DMS114 treated with DMSO at 0.1 percent for 48 hours (cell line): ENCODE results near the gene MOB4.
"Not testable (repeated sequence)": the region's sequence is repeated elsewhere in the genome, so short reads cannot be mapped to it uniquely, and the experiment has no call there.

Experiments
- DNase-seq: peaks from one replicate; lab custom pipeline; 2025; ENCODE audit not compliant: unreplicated experiment; lab: John Stamatoyannopoulos, UW

Gene MOB4

DNA sequence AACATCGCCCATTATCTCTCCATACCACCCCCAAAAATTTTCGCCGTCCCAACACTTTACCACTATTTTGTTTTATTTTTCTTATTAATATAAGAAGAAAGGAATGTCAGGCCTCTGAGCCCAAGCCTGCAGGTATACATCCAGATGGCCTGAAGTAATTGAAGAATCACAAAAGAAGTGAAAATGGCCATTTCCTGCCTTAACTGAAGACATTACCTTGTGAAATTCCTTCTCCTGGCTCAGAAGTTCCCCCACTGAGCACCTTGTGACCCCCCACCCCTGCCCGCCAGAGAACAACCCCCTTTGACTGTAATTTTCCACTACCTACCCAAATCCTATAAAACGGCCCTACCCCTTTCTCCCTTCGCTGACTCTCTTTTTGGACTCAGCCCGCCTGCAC, 71.4 kb downstream of the MOB4 start:
- DNase-seq, result not testable (repeated sequence)

DNA sequence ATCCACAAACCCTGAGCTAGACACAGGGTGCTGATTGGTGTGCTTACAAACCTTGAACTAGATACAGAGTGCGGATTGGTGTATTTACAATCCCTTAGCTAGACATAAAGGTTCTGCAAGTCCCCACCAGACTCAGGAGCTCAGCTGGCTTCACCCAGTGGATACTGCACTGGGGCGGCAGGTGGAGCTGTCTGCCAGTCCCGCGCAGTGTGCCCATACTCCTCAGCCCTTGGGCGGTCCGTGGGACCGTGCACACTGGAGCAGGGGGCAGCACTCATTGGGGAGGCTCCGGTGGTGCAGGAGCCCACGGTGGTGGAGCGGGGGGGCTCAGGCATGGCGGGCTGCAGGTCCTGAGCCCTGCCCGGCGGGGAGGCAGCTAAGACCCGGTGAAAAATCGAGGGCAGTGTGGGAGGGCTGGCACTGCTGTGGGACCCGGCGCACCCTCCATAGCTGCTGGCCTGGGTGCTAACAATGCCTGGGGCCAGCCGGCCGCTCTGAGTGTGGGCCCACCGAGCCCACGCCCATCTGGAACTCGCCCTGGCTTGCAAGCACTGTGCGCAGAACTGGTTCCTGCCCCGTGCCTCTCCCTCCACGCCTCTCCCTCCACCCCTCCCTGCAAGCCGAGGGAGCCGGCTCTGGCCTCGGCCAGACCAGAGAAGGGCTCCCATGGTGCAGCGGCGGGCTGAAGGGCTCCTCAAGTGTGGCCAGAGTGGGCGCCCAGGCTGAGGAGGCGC, 75.6 kb downstream of the MOB4 start:
- DNase-seq, result peak; percentile 38

- no peak for DNase-seq
These were observed 80.9 kb downstream of the MOB4 start for GRCh38 chr2:197596766-197597165.

- no peak for DNase-seq
These were observed 81.3 kb downstream of the MOB4 start for GRCh38 chr2:197597166-197597565.

- DNase-seq, result no peak
These were observed 82.6 kb downstream of the MOB4 start for GRCh38 chr2:197598450-197598849.

- no peak for DNase-seq
These were observed 83.6 kb downstream of the MOB4 start for GRCh38 chr2:197599285-197599965.

- DNase-seq, result no peak
These were observed 84.4 kb downstream of the MOB4 start for GRCh38 chr2:197600306-197600705.

GRCh38 chr2:197601726-197602125, 85.9 kb downstream of the MOB4 start:
- no peak for DNase-seq
